ENCODE results near the gene RAPGEF4.

Gene RAPGEF4

GRCh38 chr2:173048522-173048896 is 312.9 kb downstream of the RAPGEF4 start:
- DNase-seq: no peak

GRCh38 chr2:173048897-173049661 is 313.4 kb downstream of the RAPGEF4 start:
- DNase-seq: no peak

- DNase-seq: no peak
These were observed 314.2 kb downstream of the RAPGEF4 start for GRCh38 chr2:173049831-173050230.

- no peak for DNase-seq
These were observed 315.0 kb downstream of the RAPGEF4 start for GRCh38 chr2:173050684-173051083.

GRCh38 chr2:173051463-173052215 is 316.0 kb downstream of the RAPGEF4 start:
- DNase-seq: no peak

- DNase-seq: no peak
These were observed 317.5 kb downstream of the RAPGEF4 start for GRCh38 chr2:173053043-173053699.

- DNase-seq: no peak
These were observed 318.8 kb downstream of the RAPGEF4 start for GRCh38 chr2:173054466-173054865.

- no peak for DNase-seq
These were observed 321.2 kb downstream of the RAPGEF4 start for GRCh38 chr2:173056705-173057364.

- DNase-seq: no peak
These were observed 322.5 kb downstream of the RAPGEF4 start for GRCh38 chr2:173058097-173058496.

GRCh38 chr2:173058673-173059072 is 323.0 kb downstream of the RAPGEF4 start:
- no peak for DNase-seq

- no peak for DNase-seq
These were observed 323.6 kb downstream of the RAPGEF4 start for GRCh38 chr2:173059292-173059691.

- no peak for DNase-seq
These were observed 324.4 kb downstream of the RAPGEF4 start for GRCh38 chr2:173059971-173060461.

GRCh38 chr2:173062801-173063200 is 327.2 kb downstream of the RAPGEF4 start:
- DNase-seq: no peak

- DNase-seq: no peak
These were observed 328.6 kb downstream of the RAPGEF4 start for GRCh38 chr2:173064151-173064805.

GRCh38 chr2:173066887-173067676 is 331.4 kb downstream of the RAPGEF4 start:
- no peak for DNase-seq

- no peak for DNase-seq
These were observed 339.6 kb downstream of the RAPGEF4 start for GRCh38 chr2:173075056-173075780.

GRCh38 chr2:173075781-173076580 is 340.3 kb downstream of the RAPGEF4 start, which contains the start of gene MAP3K20:
Gene MAP3K20 (plus strand): TSS chr2:173075846. CDS start chr2:173091032, 15,186 bp downstream.
- DNase-seq: peak; percentile 47

- peak; percentile 34 for DNase-seq
These were observed 341.1 kb downstream of the RAPGEF4 start for GRCh38 chr2:173076581-173077345.

All from midbrain (tissue), 1 donor.